Pancreas (tissue), 10 donors: ENCODE measurements around the gene GRK5. TPM values are rescaled to one million over a fixed set of nuclear protein-coding genes. Genes with fewer than 3 reads are reported as not detected.

Experiments
- ATAC-seq, 4 donors: fragments of 200-7000 bp; cut with Tn5 transposase; one replicate each; pipeline versions ENCODE4 v1.8.0 to v1.9.1; 2020; ENCODE audit warnings: mild to moderate bottlenecking in 4 of 4, moderate library complexity in 4 of 4
- DNase-seq, 6 donors: peaks; one replicate each; pipeline ENCODE4 v3.0.0-alpha.2; 2020
- FAIRE-seq: peaks from 2 replicates; lab custom pipeline; 2012; peaks lifted over from hg19 to GRCh38; lab: Jason Lieb, UNC
- H3K27ac ChIP-seq, 4 donors: fragments of 200-600 bp; sonication (generic); 1 replicate in 3 of 4; 2 replicates in 1 of 4; pipeline versions ENCODE4 v1.5.0 to v1.8.0; 2020
- H3K27me3 ChIP-seq, 4 donors: fragments of 200-600 bp; one replicate each; pipeline ENCODE4 v1.8.0; 2021
- H3K36me3 ChIP-seq, 3 donors: fragments of 200-600 bp; sonication (generic) in 1 of 3; one replicate each; pipeline versions ENCODE4 v1.5.0 to v1.8.0; 2020 to 2021
- H3K4me1 ChIP-seq, 3 donors: fragments of 200-600 bp; one replicate each; pipeline ENCODE4 v1.8.0; 2021
- H3K4me3 ChIP-seq, 4 donors: fragments of 200-600 bp; sonication (generic) in 2 of 4; one replicate each; pipeline versions ENCODE4 v1.5.0 to v1.8.0; 2020 to 2021
- H3K9me3 ChIP-seq, 4 donors: fragments of 200-600 bp; one replicate each; pipeline ENCODE4 v1.8.0; 2021
- CTCF ChIP-seq, 4 donors: fragments of 200-600 bp; sonication (generic) in 3 of 4; IDR thresholded peaks; one replicate each; pipeline versions ENCODE4 v1.5.0 to v1.8.0; 2021; ENCODE audit warnings: antibody characterized with exemption in 4 of 4
- WGBS, 2 donors: extraction: QIAGEN DNeasy Blood & Tissue Kit; methylation state at CpG; one replicate each; pipeline ENCODE4 v1.1.7; 2013; 5-methylcytosine and 5-hydroxymethylcytosine counted together
- intact Hi-C, 3 donors: fragments of 100-400 bp; cut with DNase I; formaldehyde crosslinking; loops; one replicate each; pipeline versions ENCODE4 v1.11.1 to v1.14.2; 2022
- polyA plus RNA-seq, 2 donors: library from polyadenylated mRNA; stranded (reverse); fragments of 200-250 nt; gene quantifications; one replicate each; pipeline ENCODE4 v1.2.3, GENCODE V29; 2013
- total RNA-seq, 6 donors: library from RNA; stranded (reverse); fragmentation: NEBNext Ultra II Directional in 4 of 6; extraction: Animal tissue kit (Norgen Biotek cat#: 25700) in 4 of 6; gene quantifications; one replicate each; pipeline versions ENCODE4 v1.2.1 to v1.2.4, GENCODE V29; 2021 to 2023
- donor health status: healthy with polysubstance abuse.
- donor health status: DM: no; HTN: no; CAD: no; lungs with moderate emphysema.
- donor health status: DM: no; HTN: no; CAD: no.
- donor health status: control.
- donor health status: control.
- donor health status: Bipolar disorder and iron deficiency.
- donor health status: DM: yes; HTN: yes; CAD: no.
- donor health status: DM: no; HTN: no; CAD: no.
- donor health status: DM: no; HTN: no; CAD: no.
- donor health status: DM: yes; HTN: yes; CAD: no.

GRK5 gene
- total and polyA plus RNA-seq, 8 donors, result 1.4 to 6.0 (median 2.5) TPM

DNA sequence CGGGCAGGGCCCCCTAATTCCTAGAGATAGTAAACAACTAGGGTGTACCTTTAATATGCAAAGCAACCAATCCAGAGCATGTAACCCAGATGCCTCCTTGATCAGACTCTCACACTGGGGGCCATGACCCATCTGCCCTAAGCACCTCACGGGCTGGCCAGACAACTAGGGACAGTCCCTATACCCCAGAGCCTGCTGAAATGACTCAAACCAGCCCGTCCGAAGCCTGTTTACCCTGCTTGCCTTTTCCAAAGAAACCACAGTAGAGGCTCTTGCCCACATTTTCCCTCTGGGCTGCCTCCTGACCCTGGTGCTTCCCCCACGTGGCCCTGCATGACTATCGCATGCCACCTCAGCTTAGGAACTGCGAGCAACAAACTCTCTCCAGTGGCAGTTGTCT, 288.9 kb downstream of the GRK5 start:
- H3K4me3 ChIP-seq, result no peak overlapping the region
- WGBS, 2 donors, result 86 to 90% methylated on average over 7 of the region's 7 CpGs
- DNase-seq, result no peak
- H3K27me3 ChIP-seq, result no peaks in the 10 kb centered on the region
- no peaks in the 10 kb centered on the region for H3K36me3 ChIP-seq
- no peak overlapping the region for H3K27ac ChIP-seq
- FAIRE-seq, result no peak
- intact Hi-C loops, result no loop called here
- TF ChIP-seq CTCF (IDR thresholded peaks at IDR 0.05), result no peak
- ATAC-seq, result no peak
- no peaks in the 10 kb centered on the region for H3K4me1 ChIP-seq
- no peaks in the 10 kb centered on the region for H3K9me3 ChIP-seq

GRCh38 chr10:119497243-119497642, 289.9 kb downstream of the GRK5 start:
- Histone ChIP-seq H3K36me3 (no peaks in the 10 kb centered on the region), H3K27me3 (no peaks in the 10 kb centered on the region), H3K4me3 (no peak overlapping the region), H3K4me1 (no peaks in the 10 kb centered on the region), H3K9me3 (no peaks in the 10 kb centered on the region), H3K27ac (no peak overlapping the region)
- no peak for TF ChIP-seq CTCF (IDR thresholded peaks at IDR 0.05)
- WGBS, 2 donors, result 90 to 92% methylated on average over 9 of the region's 9 CpGs
- ATAC-seq (no peak), FAIRE-seq (no peak), DNase-seq (no peak)
- intact Hi-C loops, result no loop called here

- no peak for DNase-seq
- FAIRE-seq, result no peak
- Histone ChIP-seq H3K4me1 (no peaks in the 10 kb centered on the region), H3K4me3 (no peak overlapping the region), H3K27me3 (no peaks in the 10 kb centered on the region), H3K9me3 (no peaks in the 10 kb centered on the region), H3K36me3 (no peaks in the 10 kb centered on the region), H3K27ac (no peak overlapping the region)
- intact Hi-C loops, result no loop called here
- 75 to 82% methylated on average over 11 of the region's 11 CpGs for WGBS, 2 donors
- no peak for TF ChIP-seq CTCF (IDR thresholded peaks at IDR 0.05)
- ATAC-seq, result no peak
Measured at GRCh38 chr10:119498889-119499676, 291.7 kb downstream of the GRK5 start.

- Histone ChIP-seq H3K27ac (no peak overlapping the region), H3K4me3 (no peak overlapping the region), H3K27me3 (no peaks in the 10 kb centered on the region), H3K36me3 (no peaks in the 10 kb centered on the region), H3K4me1 (no peaks in the 10 kb centered on the region), H3K9me3 (no peaks in the 10 kb centered on the region)
- TF ChIP-seq CTCF (IDR thresholded peaks at IDR 0.05), result no peak
- FAIRE-seq (no peak), ATAC-seq (no peak), DNase-seq (no peak)
- intact Hi-C loops, result no loop called here
- WGBS, 2 donors, result 57 to 60% methylated on average over 5 of the region's 5 CpGs
Measured at GRCh38 chr10:119499677-119500002, 292.3 kb downstream of the GRK5 start.

GRCh38 chr10:119500123-119500795, 292.9 kb downstream of the GRK5 start:
- Histone ChIP-seq H3K36me3 (no peaks in the 10 kb centered on the region), H3K4me3 (no peak overlapping the region), H3K4me1 (no peaks in the 10 kb centered on the region), H3K9me3 (no peaks in the 10 kb centered on the region), H3K27ac (no peak overlapping the region), H3K27me3 (no peaks in the 10 kb centered on the region)
- WGBS, 2 donors, result 68 to 75% methylated on average over 8 of the region's 8 CpGs
- DNase-seq, result no peak
- FAIRE-seq, result no peak
- TF ChIP-seq CTCF (IDR thresholded peaks at IDR 0.05), result no peak
- ATAC-seq, result no peak
- intact Hi-C loops, result no loop called here
